ENCODE data around the gene ATP2A1. TPM values are rescaled to one million over a fixed set of nuclear protein-coding genes. Genes with fewer than 3 reads are reported as not detected.

The ATP2A1 gene
- polyA plus RNA-seq, 2 of the 4 experiments (the other 2 are of a cell fraction) = 0.96 to 5.2 TPM

- TF ChIP-seq RARB (CRISPR knock-in tag; IDR thresholded peaks at IDR 0.05) (no peak), NFE2L2 (conservative IDR thresholded peaks at IDR 0.05; ENCODE audit: low read length) (no peak), RAD21 (conservative IDR thresholded peaks at IDR 0.05 in 1 of 2, IDR thresholded peaks at IDR 0.05 in 1 of 2) (peak; percentile 24 to 33; a peak in 3 of 5 replicates), CHD4 (IDR thresholded peaks at IDR 0.05; ENCODE audit: borderline replicate concordance) (peak; percentile 87; the same call in 1 of the 2 replicates), MAZ (IDR thresholded peaks at IDR 0.05; ENCODE audit: borderline replicate concordance, low read depth, low read length) (no peak; the same call in 1 of the 2 replicates), FOSB (CRISPR knock-in tag; IDR thresholded peaks at IDR 0.05) (no peak), NR3C1 (IDR thresholded peaks at IDR 0.05) (no peak), JUN (IDR thresholded peaks at IDR 0.05) (peak; percentile 72 to 94; a peak in 4 of 5 replicates), TFCP2L1 (CRISPR knock-in tag; IDR thresholded peaks at IDR 0.05) (no peak), EHF (CRISPR knock-in tag; IDR thresholded peaks at IDR 0.05) (no peak), SREBF2 (IDR thresholded peaks at IDR 0.05) (no peak), RFX5 (IDR thresholded peaks at IDR 0.05) (no peak; the same call in 1 of the 2 replicates), MAX (IDR thresholded peaks at IDR 0.05) (peak; percentile 66), MAFK (IDR thresholded peaks at IDR 0.05; ENCODE audit: partially characterized antibody) (no peak), CEBPB (IDR thresholded peaks at IDR 0.05) (no peak), SMC3 (IDR thresholded peaks at IDR 0.05) (peak; percentile 31; the same call in 1 of the 3 replicates), MYC (IDR thresholded peaks at IDR 0.05; ENCODE audit: borderline replicate concordance, low read length) (no peak), HEYL (CRISPR knock-in tag; IDR thresholded peaks at IDR 0.05) (no peak), ZC3H11A (IDR thresholded peaks at IDR 0.05) (no peak), GATA3 (IDR thresholded peaks at IDR 0.05; ENCODE audit: borderline replicate concordance) (no peak; the same call in 1 of the 2 replicates), CHD2 (IDR thresholded peaks at IDR 0.05; ENCODE audit: low read length, partially characterized antibody) (no peak), BCL3 (IDR thresholded peaks at IDR 0.05) (peak; percentile 54; the same call in 2 of the 3 replicates), PHF8 (IDR thresholded peaks at IDR 0.05; ENCODE audit: borderline replicate concordance, low read depth) (peak; percentile 70; the same call in 1 of the 2 replicates), USF2 (IDR thresholded peaks at IDR 0.05) (no peak), FOXS1 (CRISPR knock-in tag; IDR thresholded peaks at IDR 0.05) (no peak), EHMT2 (IDR thresholded peaks at IDR 0.05; ENCODE audit: low read depth) (no peak), HES2 (IDR thresholded peaks at IDR 0.05) (no peak)
- TF ChIP-seq, protein P1, sequence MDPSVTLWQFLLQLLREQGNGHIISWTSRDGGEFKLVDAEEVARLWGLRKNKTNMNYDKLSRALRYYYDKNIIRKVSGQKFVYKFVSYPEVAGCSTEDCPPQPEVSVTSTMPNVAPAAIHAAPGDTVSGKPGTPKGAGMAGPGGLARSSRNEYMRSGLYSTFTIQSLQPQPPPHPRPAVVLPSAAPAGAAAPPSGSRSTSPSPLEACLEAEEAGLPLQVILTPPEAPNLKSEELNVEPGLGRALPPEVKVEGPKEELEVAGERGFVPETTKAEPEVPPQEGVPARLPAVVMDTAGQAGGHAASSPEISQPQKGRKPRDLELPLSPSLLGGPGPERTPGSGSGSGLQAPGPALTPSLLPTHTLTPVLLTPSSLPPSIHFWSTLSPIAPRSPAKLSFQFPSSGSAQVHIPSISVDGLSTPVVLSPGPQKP (IDR thresholded peaks at IDR 0.05; ENCODE audit: low read depth, low read length) = no peak
Observed at GRCh38 chr16:28846080-28846932, 32.0 kb upstream of the ATP2A1 start, which contains the start of gene TUFM (continued).
